GM12891 (cell line): ENCODE data around the gene DHRS13.

Experiments used
- PAX5 ChIP-seq: IDR thresholded peaks from 2 replicates; pipeline ENCODE4 v1.6.1; 2011; ENCODE audit warnings: low read length, moderate library complexity, mild to moderate bottlenecking; ENCODE audit not compliant: insufficient read depth, severe bottlenecking
- SPI1 ChIP-seq: IDR thresholded peaks from 2 replicates; pipeline ENCODE4 v1.6.1; 2011; ENCODE audit warnings: low read depth, low read length, control low read depth
- TAF1 ChIP-seq: IDR thresholded peaks from 2 replicates; pipeline ENCODE4 v1.6.1; 2011; ENCODE audit warnings: low read depth, low read length, control low read depth

DNA sequence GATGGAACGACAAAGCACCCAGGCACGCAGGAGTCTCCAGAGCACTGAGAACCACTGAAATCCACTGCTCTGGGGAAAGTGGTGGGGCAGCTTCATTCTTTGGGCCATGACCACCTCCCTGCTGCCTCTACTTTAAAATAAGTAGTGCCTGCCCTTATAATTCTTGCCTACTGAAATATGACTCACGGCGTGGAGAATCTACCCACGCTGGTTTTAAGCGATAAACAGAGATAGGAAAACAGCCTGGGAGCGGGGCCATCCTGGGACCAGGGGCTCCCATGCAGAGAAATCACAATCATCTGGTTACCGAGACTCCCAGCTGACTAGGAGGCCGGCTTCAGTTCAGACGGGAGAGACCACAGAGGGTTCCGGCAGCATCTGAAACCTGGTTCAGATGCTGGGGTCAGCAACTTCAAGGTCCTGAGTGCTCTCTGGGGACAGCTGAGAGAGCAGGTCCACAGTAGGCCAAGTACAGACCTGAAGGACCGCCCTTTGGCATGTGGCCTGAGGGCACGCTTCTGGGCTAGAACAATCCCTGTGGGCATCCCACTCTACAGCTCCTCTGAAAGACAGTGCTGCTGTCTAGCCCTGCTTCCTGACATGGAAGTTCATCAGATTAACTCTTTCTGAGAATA lies 8.6 kb upstream of the DHRS13 start:
- TF ChIP-seq TAF1, result no peak
- no peak for TF ChIP-seq PAX5
- no peak for TF ChIP-seq SPI1
